Naive thymus-derived CD8-positive, alpha-beta T cell (primary cell): Measurements from ENCODE around the gene COG1. TPM values are rescaled to one million over a fixed set of nuclear protein-coding genes. Genes with fewer than 3 reads are reported as not detected.
A peak's percentile ranks its signal among the peaks of the same experiment; 100 is the strongest.

ENCODE experiments used
- ATAC-seq, 2 donors: fragments of 150-1000 bp; cut with Tn5 transposase in 1 of 2; sonication (Bioruptor Pico), chemical (Tn5 transposase) in 1 of 2; 1 replicate in 1 of 2; 2 replicates in 1 of 2; pipeline ENCODE4 v1.10.0; 2021; ENCODE audit warnings: mild to moderate bottlenecking in 2 of 2, moderate library complexity in 2 of 2
- POLR2A ChIA-PET: fragments of 350-600 bp; sonication (Branson Sonifier 250); formaldehyde crosslinking; loops from one replicate; lab custom pipeline; 2021; ENCODE audit warnings: antibody characterized with exemption; lab: Charles Lee
- DNase-seq, 10 donors: peaks; one replicate each; pipeline versions ENCODE4 v3.0.0 to v3.0.0-alpha.2; 2020 to 2022
- H3K27ac Mint-ChIP-seq, 10 donors: one replicate each; pipeline ENCODE4 v1.8.0; 2020 to 2022; ENCODE audit warnings: mild to moderate bottlenecking in 10 of 10, mixed read lengths in 10 of 10, moderate library complexity in 4 of 10, inconsistent platforms in 1 of 10
- H3K27me3 Mint-ChIP-seq, 5 donors: one replicate each; pipeline ENCODE4 v1.8.0; 2021 to 2022; ENCODE audit warnings: mixed read lengths in 5 of 5
- H3K36me3 Mint-ChIP-seq, 3 donors: one replicate each; pipeline ENCODE4 v1.8.0; 2020 to 2022; ENCODE audit warnings: mixed read lengths in 3 of 3, mild to moderate bottlenecking in 2 of 3, inconsistent platforms in 1 of 3
- H3K4me1 Mint-ChIP-seq, 4 donors: one replicate each; pipeline ENCODE4 v1.8.0; 2021 to 2022; ENCODE audit warnings: mixed read lengths in 4 of 4
- H3K4me3 Mint-ChIP-seq, 10 donors: one replicate each; pipeline ENCODE4 v1.8.0; 2020 to 2022; ENCODE audit warnings: mild to moderate bottlenecking in 10 of 10, mixed read lengths in 10 of 10, moderate library complexity in 6 of 10, inconsistent platforms in 1 of 10
- H3K9me3 Mint-ChIP-seq, 9 donors: one replicate each; pipeline ENCODE4 v1.8.0; 2020 to 2022; ENCODE audit warnings: mixed read lengths in 9 of 9, mild to moderate bottlenecking in 3 of 9, inconsistent platforms in 1 of 9, moderate library complexity in 1 of 9
- polyA plus RNA-seq, 3 donors: library from polyadenylated mRNA; unstranded; fragments of 300-500 nt; fragmentation: Illumina TruSeq; gene quantifications; one replicate each; pipeline ENCODE4 v1.2.3, GENCODE V29; 2021
- total RNA-seq, 8 experiments: library from RNA in 2 of 8; stranded (reverse) in 2 of 8; gene quantifications; one replicate each; pipeline ENCODE4 v1.2.3 and lab custom pipeline; 2021 to 2026

Gene COG1
- total and polyA plus RNA-seq, 5 experiments from 2014 or later = 17.0 to 97.4 (median 38.0) TPM

DNA sequence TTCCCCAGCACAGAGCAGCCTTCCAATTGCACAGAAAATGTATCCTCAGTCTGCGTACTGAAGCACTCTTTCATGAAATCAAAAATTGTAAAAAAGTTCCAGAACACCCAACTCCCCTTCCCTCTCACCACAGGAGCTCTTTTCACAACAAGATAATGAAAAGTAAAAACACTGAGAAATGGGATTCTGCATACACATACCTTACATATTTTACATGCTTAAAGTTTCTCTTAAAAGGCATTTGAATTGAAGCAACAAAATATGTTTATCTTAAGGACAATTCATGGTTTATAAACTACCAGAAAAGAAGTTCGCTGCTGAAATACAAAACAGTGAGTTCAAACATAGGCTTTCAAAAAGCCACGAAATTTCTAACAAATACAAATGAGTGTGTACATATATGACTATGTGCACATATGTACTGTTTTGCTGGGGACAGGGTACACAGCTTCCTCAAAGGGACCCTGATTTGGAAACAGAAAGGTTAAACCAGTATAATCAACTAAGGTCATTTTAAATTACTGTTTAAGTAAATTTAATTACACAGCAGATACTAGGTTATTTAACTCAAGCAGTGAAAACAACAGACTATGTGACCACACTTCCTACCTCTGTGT, 33.8 kb downstream of the COG1 start:
- peaks cover 0 to 29% (median 0%) of the 10 kb centered on the region in 3 donors for H3K36me3 Mint-ChIP-seq
- ATAC-seq = no peak
- POLR2A ChIA-PET = no interaction called here

DNA sequence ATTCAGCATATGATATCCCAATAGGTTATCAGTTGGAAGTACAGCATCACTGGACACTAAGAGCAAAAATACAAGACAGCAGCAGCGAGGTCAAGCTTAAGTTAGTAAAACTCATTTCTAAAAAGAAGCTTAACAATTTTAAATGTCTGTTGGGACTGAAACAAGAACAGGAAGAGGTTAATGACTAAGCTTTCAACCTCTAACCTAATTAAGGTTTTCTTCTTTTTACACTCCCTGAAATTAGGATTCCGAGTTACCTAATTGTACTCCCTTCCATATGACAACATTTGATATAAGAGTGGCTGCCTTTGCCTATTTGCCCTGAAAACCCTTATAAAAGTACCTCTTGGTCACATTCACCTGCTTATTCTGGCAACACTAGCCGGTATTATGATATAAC, 34.5 kb downstream of the COG1 start:
- POLR2A ChIA-PET = interaction anchor here (0.6 to 0.7 kb wide), 2 partner anchors 80 to 85 kb away, joined by 4 to 5 read pairs; no protein-coding TSS in a partner anchor
- ATAC-seq (no peak), DNase-seq (no peak)
- peak overlapping the region in 8 of 10 donors; percentile 1 to 70 (median 16) for H3K27ac Mint-ChIP-seq
- no peaks in the 10 kb centered on the region for H3K9me3 Mint-ChIP-seq
- peak overlapping the region in 6 of 10 donors; percentile 16 to 28 (median 20) for H3K4me3 Mint-ChIP-seq
- H3K27me3 Mint-ChIP-seq = no peaks in the 10 kb centered on the region
- peaks cover 0 to 27% (median 0%) of the 10 kb centered on the region in 3 donors for H3K36me3 Mint-ChIP-seq
- peaks cover 24 to 68% (median 62%) of the 10 kb centered on the region in 4 donors for H3K4me1 Mint-ChIP-seq

More for the DNA sequence above, 33.8 kb downstream of the COG1 start:
- Mint-ChIP-seq H3K27ac (peak overlapping the region in 2 of 10 donors; percentile 32 to 70), H3K27me3 (no peaks in the 10 kb centered on the region), H3K9me3 (no peaks in the 10 kb centered on the region), H3K4me3 (peak overlapping the region in 3 of 10 donors; percentile 7 to 16 (median 15)), H3K4me1 (peaks cover 24 to 67% (median 63%) of the 10 kb centered on the region in 4 donors)
- no peak for DNase-seq

DNA sequence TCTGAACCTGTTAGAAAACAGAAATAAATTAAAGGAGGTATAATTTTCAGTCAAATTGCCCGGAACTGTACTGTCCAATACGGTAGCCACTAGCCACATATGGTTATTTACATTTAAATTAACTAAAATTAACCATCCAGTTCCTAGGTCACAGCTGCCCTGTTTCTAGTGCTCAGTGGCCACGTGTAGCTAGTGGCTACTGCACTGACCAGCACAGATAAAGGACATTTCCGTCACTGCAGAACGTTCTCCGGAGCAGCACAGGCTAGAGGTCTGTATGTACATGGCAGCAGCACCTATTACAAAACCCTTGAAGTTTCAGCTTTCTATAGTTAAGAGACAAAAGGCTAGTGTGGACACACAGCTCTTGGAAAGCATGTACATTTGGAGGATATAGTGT, 35.1 kb downstream of the COG1 start:
- Mint-ChIP-seq H3K36me3 (peaks cover 0 to 25% (median 0%) of the 10 kb centered on the region in 3 donors), H3K27ac (peak overlapping the region in 4 of 10 donors; percentile 1 to 85 (median 42)), H3K9me3 (no peaks in the 10 kb centered on the region), H3K27me3 (no peaks in the 10 kb centered on the region), H3K4me1 (peaks cover 25 to 72% (median 65%) of the 10 kb centered on the region in 4 donors), H3K4me3 (peak overlapping the region in 4 of 10 donors; percentile 11 to 28 (median 22))
- ATAC-seq = no peak
- no peak for DNase-seq
- POLR2A ChIA-PET = interaction anchor here (0.6 to 0.7 kb wide), 2 partner anchors 18 to 85 kb away, joined by 4 to 5 read pairs; no protein-coding TSS in a partner anchor

DNA sequence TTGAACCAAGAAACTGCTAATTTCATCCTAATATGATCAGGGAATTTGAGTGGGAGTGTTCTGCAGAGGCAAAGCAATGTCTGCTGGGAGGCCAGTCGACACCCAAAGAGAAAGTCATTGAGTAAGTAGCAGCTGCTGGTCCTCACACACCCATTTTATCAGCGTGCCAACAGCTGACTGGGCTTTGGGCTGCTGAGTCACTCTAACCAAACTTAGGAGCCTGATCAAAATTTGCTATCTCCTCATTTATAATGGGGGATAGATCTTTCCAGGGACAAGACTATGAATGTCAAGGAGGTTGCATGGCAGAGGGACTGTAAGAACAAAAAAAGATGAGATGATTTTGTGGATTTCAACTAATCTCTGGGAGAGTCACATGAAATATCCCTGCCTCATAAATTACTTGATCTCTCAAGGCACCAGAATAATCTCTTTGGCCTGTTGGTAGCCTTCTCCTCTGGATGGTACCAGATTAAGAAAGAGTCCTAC, 35.9 kb downstream of the COG1 start:
- Mint-ChIP-seq H3K9me3 (no peaks in the 10 kb centered on the region), H3K4me1 (peaks cover 29 to 79% (median 72%) of the 10 kb centered on the region in 4 donors), H3K27ac (peak overlapping the region in 9 of 10 donors; percentile 1 to 86 (median 50)), H3K4me3 (peak overlapping the region in 9 of 10 donors; percentile 12 to 71 (median 29)), H3K27me3 (no peaks in the 10 kb centered on the region), H3K36me3 (peaks cover 0 to 16% (median 0%) of the 10 kb centered on the region in 3 donors)
- DNase-seq (no peak), ATAC-seq (no peak)
- POLR2A ChIA-PET = no interaction called here

DNA sequence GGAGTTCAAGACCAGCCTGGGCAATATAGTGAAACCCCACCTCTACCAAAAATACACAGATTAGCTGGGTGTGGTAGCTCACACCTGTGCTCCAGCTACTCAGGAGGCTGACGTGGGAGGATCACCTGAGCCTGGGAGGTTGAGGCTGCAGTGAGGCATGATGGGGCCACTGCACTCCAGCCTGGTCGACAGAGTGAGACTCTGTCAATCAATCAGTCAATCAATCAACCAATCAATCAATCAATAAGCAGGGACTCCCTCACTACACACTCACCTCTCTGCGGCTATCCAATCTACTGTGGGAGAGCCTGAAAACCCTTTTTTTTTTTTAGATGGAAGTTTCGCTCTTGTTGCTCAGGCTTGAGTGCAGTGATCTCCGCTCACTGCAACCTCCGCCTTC, 37.2 kb downstream of the COG1 start:
- H3K27me3 Mint-ChIP-seq = no peaks in the 10 kb centered on the region
- peaks cover 0 to 14% (median 0%) of the 10 kb centered on the region in 3 donors for H3K36me3 Mint-ChIP-seq
- peak overlapping the region; percentile 39 to 97 (median 92) for H3K4me3 Mint-ChIP-seq
- H3K9me3 Mint-ChIP-seq = no peaks in the 10 kb centered on the region
- peaks cover 26 to 77% (median 68%) of the 10 kb centered on the region in 4 donors for H3K4me1 Mint-ChIP-seq
- POLR2A ChIA-PET = interaction anchor here (0.6 to 4.0 kb wide), 2 partner anchors 35 to 49 kb away, joined by 6 to 59 read pairs; partner anchors contain the start of gene COG1
- H3K27ac Mint-ChIP-seq = peak overlapping the region in 8 of 10 donors; percentile 63 to 97 (median 78)
- DNase-seq (no peak), ATAC-seq (no peak)

DNA sequence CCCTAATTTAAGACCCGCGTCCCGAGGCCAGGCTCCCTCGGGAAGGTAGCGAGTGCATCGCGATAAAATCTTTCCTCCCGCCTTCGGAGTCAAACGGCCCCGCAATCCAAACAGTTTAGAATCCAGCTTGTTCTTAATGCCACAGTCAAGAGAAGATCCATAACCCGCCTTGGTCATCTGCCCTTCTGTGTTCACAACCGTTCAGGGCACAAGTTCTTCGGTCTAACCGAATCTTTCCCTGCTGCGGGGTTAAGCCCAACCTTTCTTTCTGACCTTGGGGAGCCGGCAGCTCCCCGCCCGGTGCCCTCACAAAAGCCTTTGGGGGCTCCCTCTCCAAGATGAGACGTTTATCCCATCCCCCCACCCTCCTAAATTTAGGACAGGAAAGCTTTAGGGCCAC, 38.5 kb downstream of the COG1 start:
- ATAC-seq (no peak), DNase-seq (peak in 2 of 10 donors; percentile 7 to 9)
- H3K36me3 Mint-ChIP-seq = peaks cover 0 to 24% (median 11%) of the 10 kb centered on the region in 3 donors
- peak overlapping the region; percentile 92 to 99 (median 97) for H3K27ac Mint-ChIP-seq
- no peaks in the 10 kb centered on the region for H3K27me3 Mint-ChIP-seq
- H3K4me1 Mint-ChIP-seq = peaks cover 30 to 78% (median 71%) of the 10 kb centered on the region in 4 donors
- H3K4me3 Mint-ChIP-seq = peak overlapping the region; percentile 87 to 97 (median 92)
- no peaks in the 10 kb centered on the region for H3K9me3 Mint-ChIP-seq
- POLR2A ChIA-PET = interaction anchor here (0.6 to 4.0 kb wide), 16 partner anchors 9 to 139 kb away, joined by 3 to 59 read pairs (median 4); partner anchors contain the start of genes COG1 and SLC39A11

DNA sequence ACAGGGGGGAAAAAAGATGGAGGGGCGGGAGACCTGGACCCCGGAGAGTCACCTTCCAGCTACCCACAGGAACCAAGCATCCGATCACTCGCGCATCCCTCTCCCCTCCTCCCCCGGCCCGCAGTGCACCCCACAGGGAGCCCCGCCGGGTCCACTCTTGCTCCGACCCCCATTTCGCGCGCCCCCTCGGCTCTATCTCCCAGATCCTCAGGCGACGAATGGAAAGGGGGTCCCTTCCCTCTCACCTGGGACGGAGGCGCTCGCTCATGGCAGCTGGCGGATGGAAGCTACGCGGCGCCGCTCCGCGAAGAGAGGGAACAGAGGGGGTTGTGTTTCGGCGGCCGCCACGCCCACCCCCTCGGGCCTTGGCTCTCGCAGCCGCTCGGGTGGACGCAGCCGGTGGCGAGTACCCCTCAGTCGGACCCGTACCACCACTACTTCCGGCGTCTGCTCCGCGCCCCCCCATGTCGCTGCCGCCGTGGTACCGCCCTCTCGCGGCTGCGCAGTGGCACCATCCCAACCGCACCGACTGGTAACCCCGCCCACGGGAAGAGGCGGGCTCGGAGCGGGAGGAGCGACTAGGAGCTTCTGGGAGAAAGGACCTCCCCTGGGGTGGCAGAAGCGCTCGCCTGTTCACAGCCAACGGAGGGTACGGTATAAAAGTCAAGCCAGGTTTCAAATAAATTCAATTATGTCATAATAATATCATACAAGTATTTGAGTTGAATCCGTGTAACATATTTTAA, 39.2 kb downstream of the COG1 start:
- peaks cover 0 to 21% (median 11%) of the 10 kb centered on the region in 3 donors for H3K36me3 Mint-ChIP-seq
- H3K27ac Mint-ChIP-seq = peak overlapping the region; percentile 94 to 99 (median 97)
- H3K9me3 Mint-ChIP-seq = no peaks in the 10 kb centered on the region

DNA sequence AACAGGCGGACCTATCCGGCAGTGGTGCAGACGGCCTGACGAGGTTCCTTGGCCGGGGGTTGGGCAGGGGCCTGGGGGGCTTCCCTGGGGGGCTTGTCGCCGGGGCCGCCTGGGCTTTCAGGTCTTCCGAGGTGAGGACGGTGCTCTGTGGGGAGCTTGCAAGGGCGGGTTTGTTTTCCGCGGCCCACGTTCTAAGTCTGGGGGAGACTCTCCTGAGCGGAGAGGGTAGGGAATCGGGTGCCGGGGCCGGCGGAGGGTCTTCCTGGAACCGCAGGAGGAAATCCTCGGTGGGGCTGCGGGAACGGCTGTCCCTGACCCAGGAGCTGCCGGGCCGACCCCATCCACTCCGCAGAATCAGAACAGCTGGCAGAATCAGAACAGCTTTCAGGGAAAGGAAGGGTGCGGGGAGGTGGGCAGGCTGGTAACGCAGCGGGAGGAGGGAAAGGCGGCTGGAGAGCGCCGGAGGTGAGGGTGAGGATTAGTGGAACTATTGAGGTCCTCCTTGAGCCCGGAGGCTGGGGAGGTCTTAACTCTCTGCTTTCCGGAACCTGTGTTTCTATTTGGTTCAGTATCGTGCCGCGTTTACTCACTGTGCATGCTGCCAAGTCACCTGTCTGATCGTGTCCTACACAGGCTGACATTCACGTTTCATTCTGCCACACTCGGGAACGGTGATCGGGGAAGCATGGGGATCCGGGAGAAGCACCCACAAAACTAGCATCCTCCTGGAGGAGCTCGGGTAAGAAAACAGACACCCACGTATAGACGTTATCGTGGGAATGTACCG, 39.9 kb downstream of the COG1 start:
- ATAC-seq (peak; percentile 58 to 63), DNase-seq (peak in 2 of 10 donors; percentile 4 to 15)
- Mint-ChIP-seq H3K27me3 (no peaks in the 10 kb centered on the region), H3K27ac (peak overlapping the region; percentile 94 to 99 (median 97)), H3K4me3 (peak overlapping the region; percentile 87 to 97 (median 92)), H3K36me3 (peaks cover 0 to 19% (median 11%) of the 10 kb centered on the region in 3 donors), H3K4me1 (peaks cover 32 to 74% (median 71%) of the 10 kb centered on the region in 4 donors), H3K9me3 (no peaks in the 10 kb centered on the region)
- POLR2A ChIA-PET = interaction anchor here (0.6 to 4.0 kb wide), 13 partner anchors 10 to 506 kb away, joined by 3 to 59 read pairs (median 8); partner anchors contain the start of gene COG1

More for the DNA sequence above, 39.2 kb downstream of the COG1 start:
- Mint-ChIP-seq H3K4me1 (peaks cover 30 to 74% (median 71%) of the 10 kb centered on the region in 4 donors), H3K27me3 (no peaks in the 10 kb centered on the region), H3K4me3 (peak overlapping the region; percentile 87 to 97 (median 92))
- DNase-seq = peak; percentile 93 to 97 (median 96)
- POLR2A ChIA-PET = interaction anchor here (0.6 to 4.0 kb wide), 22 partner anchors 8 to 505 kb away, joined by 3 to 59 read pairs (median 4); partner anchors contain the start of genes COG1 and SLC39A11
- ATAC-seq = peak; percentile 85 to 92

DNA sequence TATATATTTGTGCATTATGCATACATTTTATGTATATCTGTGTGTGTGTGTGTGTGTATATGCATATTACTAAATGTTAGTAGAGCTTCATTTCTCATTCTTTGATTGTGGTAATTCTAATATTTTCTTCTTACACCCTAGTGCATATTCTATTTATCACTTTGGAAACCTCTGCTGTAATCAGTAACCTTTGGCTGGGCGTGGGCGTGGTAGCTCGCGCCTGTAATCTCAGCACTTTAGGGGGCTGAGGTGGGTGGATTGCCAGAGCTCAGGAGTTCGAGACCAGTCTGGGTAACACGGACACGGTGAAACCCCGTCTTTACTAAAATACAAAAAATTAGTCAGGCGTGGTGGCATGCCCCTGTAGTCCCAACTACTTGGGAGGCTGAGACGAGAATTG, 41.9 kb downstream of the COG1 start:
- POLR2A ChIA-PET = interaction anchor here (0.6 to 0.9 kb wide), 2 partner anchors 42 to 472 kb away, joined by 3 to 4 read pairs; no protein-coding TSS in a partner anchor
- no peak for ATAC-seq
- H3K27ac Mint-ChIP-seq = peak overlapping the region in 2 of 10 donors; percentile 40 to 72
- peak overlapping the region in 2 of 10 donors; percentile 41 to 42 for H3K4me3 Mint-ChIP-seq
- peaks cover 25 to 74% (median 71%) of the 10 kb centered on the region in 4 donors for H3K4me1 Mint-ChIP-seq
- no peaks in the 10 kb centered on the region for H3K9me3 Mint-ChIP-seq
- H3K36me3 Mint-ChIP-seq = peaks cover 0 to 25% (median 12%) of the 10 kb centered on the region in 3 donors
- H3K27me3 Mint-ChIP-seq = no peaks in the 10 kb centered on the region
- DNase-seq = no peak

DNA sequence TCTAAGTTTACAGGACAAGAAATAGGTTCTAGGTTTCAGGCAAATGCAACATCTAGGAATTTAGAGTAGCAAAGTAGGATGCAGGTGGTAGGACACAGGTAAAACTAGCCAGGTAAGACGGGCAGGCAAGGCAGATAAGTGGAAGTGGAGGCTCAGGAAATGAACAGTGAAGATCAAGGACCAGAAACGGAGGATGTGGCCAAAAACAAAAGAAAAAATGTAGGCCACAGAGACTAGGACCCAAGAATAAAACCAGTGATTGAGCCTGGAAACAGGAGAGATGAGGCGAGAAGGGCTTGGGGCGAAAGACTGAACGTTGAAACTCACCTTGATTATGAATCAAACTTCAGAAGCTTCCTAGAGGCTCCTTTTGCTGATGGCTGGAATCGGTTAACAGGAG, 44.9 kb downstream of the COG1 start:
- Mint-ChIP-seq H3K27ac (peak overlapping the region; percentile 8 to 82 (median 64)), H3K9me3 (no peaks in the 10 kb centered on the region), H3K27me3 (no peaks in the 10 kb centered on the region), H3K4me3 (peak overlapping the region; percentile 1 to 79 (median 62)), H3K36me3 (peaks cover 0 to 45% (median 21%) of the 10 kb centered on the region in 3 donors), H3K4me1 (peaks cover 18 to 79% (median 67%) of the 10 kb centered on the region in 4 donors)
- ATAC-seq = peak; percentile 35 to 52
- DNase-seq = peak in 3 of 10 donors; percentile 14 to 32 (median 20)
- POLR2A ChIA-PET = interaction anchor here (0.5 to 1.5 kb wide), 2 partner anchors 17 to 44 kb away, joined by 3 to 4 read pairs; no protein-coding TSS in a partner anchor

DNA sequence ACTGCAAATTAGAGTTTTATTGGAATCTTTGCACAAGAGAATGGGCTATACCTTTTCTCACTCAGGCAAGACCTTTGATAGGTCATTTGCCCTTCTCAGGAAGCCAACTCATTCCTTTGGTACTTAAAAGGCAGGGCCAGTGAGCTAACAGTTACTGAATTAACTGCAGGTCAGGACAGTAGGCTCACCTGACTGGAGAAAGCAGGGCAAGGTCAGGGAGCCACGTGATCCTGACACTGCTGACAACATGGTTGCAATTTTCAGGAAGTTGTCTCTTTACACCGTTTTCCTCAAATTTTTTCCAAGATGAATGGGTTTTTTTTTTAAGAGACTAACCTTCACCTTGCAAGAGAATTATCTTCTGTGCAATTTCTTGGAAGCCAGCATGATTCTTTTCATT, 47.7 kb downstream of the COG1 start:
- Mint-ChIP-seq H3K27ac (no peak overlapping the region), H3K4me3 (no peak overlapping the region), H3K27me3 (no peaks in the 10 kb centered on the region), H3K4me1 (peaks cover 11 to 66% (median 50%) of the 10 kb centered on the region in 4 donors), H3K36me3 (peaks cover 0 to 56% (median 17%) of the 10 kb centered on the region in 3 donors), H3K9me3 (no peaks in the 10 kb centered on the region)
- POLR2A ChIA-PET = interaction anchor here (0.7 kb wide), 1 partner anchor 9 kb away, joined by 3 read pairs; a partner anchor contains a TSS
- no peak for DNase-seq
- no peak for ATAC-seq
